GM18511 (cell line): ENCODE measurements around the gene ACOXL.
A peak's percentile ranks its signal among the peaks of the same experiment; 100 is the strongest.

Experiments
- ATAC-seq: cut with Tn5 transposase; IDR thresholded peaks from one replicate; pipeline ENCODE4 v1.9.1; 2021; ENCODE audit warnings: mild to moderate bottlenecking, moderate library complexity; ENCODE audit not compliant: unreplicated experiment

ACOXL gene

GRCh38 chr2:111121028-111121827 is 388.9 kb downstream of the ACOXL start:
- ATAC-seq, result peak; percentile 2

- ATAC-seq, result peak; percentile 49
Observed at GRCh38 chr2:111121828-111122630, 389.7 kb downstream of the ACOXL start.

- no peak for ATAC-seq
Observed at GRCh38 chr2:111122631-111123421, 390.5 kb downstream of the ACOXL start.

GRCh38 chr2:111123751-111124150 is 391.4 kb downstream of the ACOXL start:
- ATAC-seq, result no peak

GRCh38 chr2:111126581-111126980 is 394.2 kb downstream of the ACOXL start:
- ATAC-seq, result no peak

- ATAC-seq, result no peak
Observed at GRCh38 chr2:111127351-111127750, 395.0 kb downstream of the ACOXL start.

GRCh38 chr2:111128096-111128495 is 395.7 kb downstream of the ACOXL start:
- no peak for ATAC-seq

GRCh38 chr2:111133603-111134002 is 401.2 kb downstream of the ACOXL start:
- no peak for ATAC-seq

- no peak for ATAC-seq
Observed at GRCh38 chr2:111134055-111134454, 401.7 kb downstream of the ACOXL start.

GRCh38 chr2:111135237-111135909 is 403.0 kb downstream of the ACOXL start:
- ATAC-seq, result no peak

GRCh38 chr2:111135910-111136297 is 403.5 kb downstream of the ACOXL start:
- no peak for ATAC-seq

- no peak for ATAC-seq
Observed at GRCh38 chr2:111138839-111139238, 406.5 kb downstream of the ACOXL start.

GRCh38 chr2:111139637-111140317 is 407.4 kb downstream of the ACOXL start:
- no peak for ATAC-seq

- no peak for ATAC-seq
Observed at GRCh38 chr2:111140815-111141214, 408.4 kb downstream of the ACOXL start.

- ATAC-seq, result no peak
Observed at GRCh38 chr2:111142101-111142500, 409.7 kb downstream of the ACOXL start.

- ATAC-seq, result no peak
Observed at GRCh38 chr2:111143107-111143842, 410.9 kb downstream of the ACOXL start.

- no peak for ATAC-seq
Observed at GRCh38 chr2:111143843-111144198, 411.4 kb downstream of the ACOXL start.

- no peak for ATAC-seq
Observed at GRCh38 chr2:111145103-111145760, 412.9 kb downstream of the ACOXL start.

- ATAC-seq, result no peak
Observed at GRCh38 chr2:111145951-111146350, 413.6 kb downstream of the ACOXL start.
